Vagina (tissue), 2 donors: ENCODE data around the gene ADO. TPM values are rescaled to one million over a fixed set of nuclear protein-coding genes. Genes with fewer than 3 reads are reported as not detected.

ENCODE experiments used
- DNase-seq, 2 donors: peaks; one replicate each; pipeline ENCODE4 v3.0.0-alpha.2; 2017; ENCODE audit errors: extremely low spot score in 2 of 2
- H3K27ac ChIP-seq: fragments of 200-600 bp; sonication (generic); one replicate; pipeline ENCODE4 v1.5.1; 2019
- H3K27me3 ChIP-seq: fragments of 200-600 bp; sonication (generic); one replicate; pipeline ENCODE4 v1.5.1; 2019
- H3K36me3 ChIP-seq, 2 donors: fragments of 200-600 bp; sonication (generic); one replicate each; pipeline ENCODE4 v1.5.1; 2017 to 2019
- H3K4me1 ChIP-seq: fragments of 200-600 bp; sonication (generic); one replicate; pipeline ENCODE4 v1.5.1; 2019
- H3K4me3 ChIP-seq, 2 donors: fragments of 200-600 bp; sonication (generic); 1 replicate in 1 of 2; 2 replicates in 1 of 2; pipeline ENCODE4 v1.5.1; 2016 to 2019
- H3K9me3 ChIP-seq: fragments of 200-600 bp; sonication (generic); one replicate; pipeline ENCODE4 v1.5.1; 2019
- POLR2A ChIP-seq, 2 donors: fragments of 450-650 bp; IDR thresholded peaks; one replicate each; pipeline ENCODE4 v1.6.1; 2017; ENCODE audit warnings: antibody characterized with exemption in 2 of 2, mild to moderate bottlenecking in 2 of 2, moderate library complexity in 2 of 2
- POLR2AphosphoS5 ChIP-seq, 2 donors: sonication (generic); formaldehyde crosslinking; IDR thresholded peaks; one replicate each; pipeline ENCODE4 v1.9.0; 2017; ENCODE audit warnings: antibody characterized with exemption in 2 of 2, mild to moderate bottlenecking in 2 of 2, low read depth in 1 of 2; ENCODE audit not compliant: insufficient read depth in 1 of 2
- intact Hi-C: fragments of 100-400 bp; cut with DNase I; formaldehyde crosslinking; loops from one replicate; pipeline ENCODE4 v1.15.1; 2023
- total RNA-seq: library from RNA; depleted of rRNA; stranded (reverse); fragments of >200 nt; gene quantifications from one replicate; pipeline ENCODE4 v1.2.3, GENCODE V29; 2016
- TF ChIP-seq, protein P1 (sequence below), 3 experiments: fragments of 450-650 bp in 2 of 3; fragments of 200-600 bp in 1 of 3; sonication (generic) in 1 of 3; IDR thresholded peaks; one replicate each; pipeline ENCODE4 v1.5.1; 2017 to 2019; ENCODE audit warnings: antibody characterized with exemption in 3 of 3, mild to moderate bottlenecking in 2 of 3, moderate library complexity in 2 of 3

Gene ADO
- total RNA-seq, 1 donor from 2014 or later: 17.2 TPM

DNA sequence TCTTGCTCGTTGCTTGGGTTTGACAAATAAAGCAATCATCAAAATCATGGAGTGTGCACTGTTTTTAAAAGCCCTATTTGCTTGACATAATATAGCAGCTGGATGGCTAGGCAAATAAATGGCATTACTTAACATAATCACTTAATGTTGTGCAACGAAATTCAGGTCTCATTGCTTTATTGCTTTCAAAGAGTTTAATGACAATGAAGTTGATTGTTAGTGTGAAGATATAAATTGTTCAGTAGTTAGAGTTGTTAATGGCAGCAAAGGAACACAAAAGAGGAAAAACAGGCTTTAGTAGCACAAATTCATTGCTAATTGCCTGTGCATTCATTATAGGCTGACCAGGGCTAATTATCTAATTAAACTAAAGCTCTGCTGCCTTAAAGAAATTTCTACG is 7.6 kb upstream of the ADO start:
- H3K9me3 ChIP-seq: no peaks in the 10 kb centered on the region
- H3K36me3 ChIP-seq: no peaks in the 10 kb centered on the region
- no peak overlapping the region for H3K4me3 ChIP-seq
- H3K4me1 ChIP-seq: no peaks in the 10 kb centered on the region
- no peak for DNase-seq
- no peaks in the 10 kb centered on the region for H3K27me3 ChIP-seq
- TF ChIP-seq POLR2A (IDR thresholded peaks at IDR 0.05) (no peak), POLR2AphosphoS5 (IDR thresholded peaks at IDR 0.05; ENCODE audit: insufficient read depth in 1 of 2, low read depth in 1 of 2) (no peak)
- TF ChIP-seq, protein P1, sequence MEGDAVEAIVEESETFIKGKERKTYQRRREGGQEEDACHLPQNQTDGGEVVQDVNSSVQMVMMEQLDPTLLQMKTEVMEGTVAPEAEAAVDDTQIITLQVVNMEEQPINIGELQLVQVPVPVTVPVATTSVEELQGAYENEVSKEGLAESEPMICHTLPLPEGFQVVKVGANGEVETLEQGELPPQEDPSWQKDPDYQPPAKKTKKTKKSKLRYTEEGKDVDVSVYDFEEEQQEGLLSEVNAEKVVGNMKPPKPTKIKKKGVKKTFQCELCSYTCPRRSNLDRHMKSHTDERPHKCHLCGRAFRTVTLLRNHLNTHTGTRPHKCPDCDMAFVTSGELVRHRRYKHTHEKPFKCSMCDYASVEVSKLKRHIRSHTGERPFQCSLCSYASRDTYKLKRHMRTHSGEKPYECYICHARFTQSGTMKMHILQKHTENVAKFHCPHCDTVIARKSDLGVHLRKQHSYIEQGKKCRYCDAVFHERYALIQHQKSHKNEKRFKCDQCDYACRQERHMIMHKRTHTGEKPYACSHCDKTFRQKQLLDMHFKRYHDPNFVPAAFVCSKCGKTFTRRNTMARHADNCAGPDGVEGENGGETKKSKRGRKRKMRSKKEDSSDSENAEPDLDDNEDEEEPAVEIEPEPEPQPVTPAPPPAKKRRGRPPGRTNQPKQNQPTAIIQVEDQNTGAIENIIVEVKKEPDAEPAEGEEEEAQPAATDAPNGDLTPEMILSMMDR (IDR thresholded peaks at IDR 0.05): no peak
- intact Hi-C loops: no loop called here
- no peak overlapping the region for H3K27ac ChIP-seq

DNA sequence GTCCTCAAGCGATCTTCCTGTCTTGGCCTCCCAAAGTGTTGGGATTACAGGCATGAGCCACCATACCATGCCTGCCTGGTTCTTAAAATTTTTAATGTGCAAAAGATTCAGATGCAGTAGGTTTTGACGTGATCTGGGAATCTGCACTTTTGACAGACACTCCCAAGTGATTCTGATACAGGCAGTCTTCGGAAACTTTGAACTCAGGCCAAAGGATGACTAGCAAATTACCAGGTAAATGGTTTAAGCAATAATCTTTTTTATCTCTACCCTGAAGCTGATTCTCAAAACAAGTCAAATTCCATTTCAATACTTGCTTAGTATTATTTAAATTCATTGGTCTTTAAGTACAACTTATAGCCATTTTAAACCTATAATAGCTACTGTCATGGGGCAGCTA is 2.6 kb upstream of the ADO start:
- no peak overlapping the region for H3K4me3 ChIP-seq
- DNase-seq: no peak
- H3K9me3 ChIP-seq: no peaks in the 10 kb centered on the region
- H3K27me3 ChIP-seq: no peaks in the 10 kb centered on the region
- H3K4me1 ChIP-seq: peaks cover 22% of the 10 kb centered on the region
- no peak overlapping the region for H3K27ac ChIP-seq
- H3K36me3 ChIP-seq: no peaks in the 10 kb centered on the region
- intact Hi-C loops: no loop called here
- TF ChIP-seq POLR2A (IDR thresholded peaks at IDR 0.05) (no peak), POLR2AphosphoS5 (IDR thresholded peaks at IDR 0.05; ENCODE audit: insufficient read depth in 1 of 2, low read depth in 1 of 2) (no peak)
- TF ChIP-seq, protein P1 (IDR thresholded peaks at IDR 0.05): no peak

DNA sequence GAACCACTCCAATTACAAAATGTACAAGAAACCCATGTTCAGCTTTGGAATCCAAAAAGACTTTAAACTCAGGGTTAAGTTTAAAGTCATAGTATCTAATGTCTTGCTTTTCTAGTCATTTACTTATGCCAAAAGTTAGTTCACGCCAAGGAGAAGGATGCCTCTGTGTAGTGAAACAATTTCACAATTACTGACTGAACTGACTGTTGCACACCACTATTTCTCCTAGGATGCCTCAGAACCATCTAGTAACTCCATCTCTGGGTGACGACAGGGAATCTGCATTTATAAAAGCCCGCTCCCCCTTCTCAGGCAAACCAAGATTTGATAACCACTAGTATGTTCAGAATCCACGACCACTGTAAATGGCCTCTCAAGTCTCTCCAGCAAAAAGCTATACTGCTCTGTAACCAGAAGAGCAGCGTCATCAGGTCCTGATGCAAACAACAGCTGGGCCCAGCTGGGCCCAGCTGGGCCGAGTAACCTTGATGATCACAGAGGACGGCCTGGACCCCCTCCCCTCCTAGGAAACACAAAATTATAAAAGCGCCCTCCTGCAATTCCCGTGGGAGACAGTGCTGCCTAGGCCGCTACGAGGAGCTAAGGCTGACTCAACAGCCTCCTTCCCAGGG is 680 bp upstream of the ADO start:
- H3K27ac ChIP-seq: peak overlapping the region; percentile 91
- intact Hi-C loops: no loop called here
- H3K27me3 ChIP-seq: no peaks in the 10 kb centered on the region
- TF ChIP-seq, protein P1 (IDR thresholded peaks at IDR 0.05): no peak
- TF ChIP-seq POLR2AphosphoS5 (IDR thresholded peaks at IDR 0.05; ENCODE audit: insufficient read depth in 1 of 2, low read depth in 1 of 2): no peak
- TF ChIP-seq POLR2A (IDR thresholded peaks at IDR 0.05): no peak
- H3K4me1 ChIP-seq: peaks cover 37% of the 10 kb centered on the region
- no peak for DNase-seq
- H3K36me3 ChIP-seq: no peaks in the 10 kb centered on the region
- H3K4me3 ChIP-seq: peak overlapping the region; percentile 85 to 90
- no peaks in the 10 kb centered on the region for H3K9me3 ChIP-seq

DNA sequence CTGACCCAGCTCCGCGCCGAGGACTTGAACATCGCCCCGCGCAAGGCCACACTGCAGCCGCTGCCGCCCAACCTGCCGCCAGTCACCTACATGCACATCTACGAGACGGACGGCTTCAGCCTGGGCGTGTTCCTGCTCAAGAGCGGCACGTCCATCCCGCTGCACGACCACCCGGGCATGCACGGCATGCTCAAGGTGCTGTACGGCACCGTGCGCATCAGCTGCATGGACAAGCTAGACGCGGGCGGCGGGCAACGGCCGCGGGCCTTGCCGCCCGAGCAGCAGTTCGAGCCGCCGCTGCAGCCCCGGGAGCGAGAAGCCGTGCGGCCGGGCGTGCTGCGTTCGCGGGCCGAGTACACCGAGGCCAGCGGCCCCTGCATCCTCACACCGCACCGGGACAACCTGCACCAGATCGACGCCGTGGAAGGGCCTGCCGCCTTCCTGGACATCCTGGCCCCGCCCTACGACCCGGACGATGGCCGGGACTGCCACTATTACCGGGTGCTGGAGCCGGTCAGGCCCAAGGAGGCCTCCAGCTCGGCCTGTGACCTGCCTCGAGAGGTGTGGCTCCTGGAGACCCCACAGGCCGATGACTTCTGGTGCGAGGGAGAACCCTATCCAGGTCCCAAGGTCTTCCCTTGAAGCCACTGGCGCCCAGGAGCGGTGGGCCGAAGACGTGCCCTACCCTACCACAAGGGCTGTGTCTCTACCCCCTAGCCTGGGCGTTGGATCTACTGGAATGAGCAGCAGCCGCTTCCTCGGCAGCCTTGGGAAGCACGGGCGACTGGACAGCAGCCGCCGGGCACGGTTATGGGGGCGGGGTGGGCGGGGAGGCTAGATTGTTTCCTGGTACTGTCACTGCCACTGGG is 945 bp downstream of the ADO start:
- Histone ChIP-seq H3K9me3 (no peaks in the 10 kb centered on the region), H3K36me3 (no peaks in the 10 kb centered on the region), H3K27me3 (no peaks in the 10 kb centered on the region), H3K27ac (peak overlapping the region; percentile 91), H3K4me1 (peaks cover 37% of the 10 kb centered on the region), H3K4me3 (peak overlapping the region; percentile 85 to 90)
- no peak for TF ChIP-seq POLR2A (IDR thresholded peaks at IDR 0.05)
- TF ChIP-seq, protein P1 (IDR thresholded peaks at IDR 0.05): no peak
- TF ChIP-seq POLR2AphosphoS5 (IDR thresholded peaks at IDR 0.05; ENCODE audit: insufficient read depth in 1 of 2, low read depth in 1 of 2): no peak
- intact Hi-C loops: no loop called here
- no peak for DNase-seq

DNA sequence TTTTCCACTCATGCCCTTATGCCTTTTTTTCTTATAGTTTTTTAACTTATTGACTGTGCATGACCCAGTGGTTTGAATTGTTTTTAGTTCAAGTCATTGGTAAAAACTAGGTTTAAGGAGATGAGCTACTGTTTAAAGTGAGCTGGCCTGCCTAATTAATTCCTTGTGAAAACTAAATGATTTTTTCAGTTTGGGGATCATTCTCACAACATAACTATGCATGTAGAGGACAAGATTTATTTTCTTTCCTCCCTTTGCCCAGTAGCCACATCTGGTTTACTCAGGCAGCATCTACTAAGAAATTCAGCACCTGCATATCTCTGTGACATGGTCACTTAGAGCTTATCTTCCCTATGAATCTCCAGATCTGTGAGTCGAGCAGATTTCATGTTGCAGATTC is 1.7 kb downstream of the ADO start:
- Histone ChIP-seq H3K36me3 (no peaks in the 10 kb centered on the region), H3K9me3 (no peaks in the 10 kb centered on the region), H3K27ac (peak overlapping the region; percentile 91), H3K4me1 (peaks cover 37% of the 10 kb centered on the region), H3K4me3 (peak overlapping the region; percentile 85 to 90), H3K27me3 (no peaks in the 10 kb centered on the region)
- DNase-seq: no peak
- intact Hi-C loops: no loop called here
- no peak for TF ChIP-seq POLR2A (IDR thresholded peaks at IDR 0.05)
- no peak for TF ChIP-seq POLR2AphosphoS5 (IDR thresholded peaks at IDR 0.05; ENCODE audit: insufficient read depth in 1 of 2, low read depth in 1 of 2)
- TF ChIP-seq, protein P1 (IDR thresholded peaks at IDR 0.05): no peak
